Measurements from ENCODE around the gene ILK.

DNA sequence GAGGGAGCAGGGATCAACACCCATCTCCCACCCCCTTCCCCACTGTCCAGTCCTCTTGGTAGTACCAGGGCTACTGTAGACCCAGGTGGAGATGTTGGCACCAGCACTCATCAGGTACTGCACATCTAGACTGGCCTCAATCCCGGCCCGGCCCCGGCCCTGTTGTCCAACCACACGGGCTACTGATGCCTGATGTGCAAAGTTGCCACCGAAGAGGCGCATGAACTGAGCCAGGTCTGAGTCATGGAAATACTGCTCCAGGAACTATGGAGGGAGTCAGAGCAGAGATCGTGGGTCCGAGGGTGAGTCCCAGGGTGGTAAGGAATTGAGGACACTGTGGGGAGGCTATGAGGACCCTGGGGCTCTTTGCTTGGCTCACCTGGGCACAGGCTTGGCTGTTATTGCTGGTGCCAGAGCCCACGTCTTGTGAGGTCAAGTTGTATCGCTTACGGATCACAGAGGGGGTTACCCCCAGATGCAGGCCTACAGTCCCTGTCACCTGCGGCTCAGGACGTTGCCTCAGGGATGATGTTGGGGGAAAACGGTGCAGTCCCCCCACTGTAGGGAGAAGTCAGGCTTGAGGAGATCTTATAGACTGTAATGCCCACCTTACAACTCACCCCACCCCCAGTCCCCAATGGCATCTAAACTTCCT is 13.1 kb downstream of the ILK start:
- TF ChIP-seq, protein P1, sequence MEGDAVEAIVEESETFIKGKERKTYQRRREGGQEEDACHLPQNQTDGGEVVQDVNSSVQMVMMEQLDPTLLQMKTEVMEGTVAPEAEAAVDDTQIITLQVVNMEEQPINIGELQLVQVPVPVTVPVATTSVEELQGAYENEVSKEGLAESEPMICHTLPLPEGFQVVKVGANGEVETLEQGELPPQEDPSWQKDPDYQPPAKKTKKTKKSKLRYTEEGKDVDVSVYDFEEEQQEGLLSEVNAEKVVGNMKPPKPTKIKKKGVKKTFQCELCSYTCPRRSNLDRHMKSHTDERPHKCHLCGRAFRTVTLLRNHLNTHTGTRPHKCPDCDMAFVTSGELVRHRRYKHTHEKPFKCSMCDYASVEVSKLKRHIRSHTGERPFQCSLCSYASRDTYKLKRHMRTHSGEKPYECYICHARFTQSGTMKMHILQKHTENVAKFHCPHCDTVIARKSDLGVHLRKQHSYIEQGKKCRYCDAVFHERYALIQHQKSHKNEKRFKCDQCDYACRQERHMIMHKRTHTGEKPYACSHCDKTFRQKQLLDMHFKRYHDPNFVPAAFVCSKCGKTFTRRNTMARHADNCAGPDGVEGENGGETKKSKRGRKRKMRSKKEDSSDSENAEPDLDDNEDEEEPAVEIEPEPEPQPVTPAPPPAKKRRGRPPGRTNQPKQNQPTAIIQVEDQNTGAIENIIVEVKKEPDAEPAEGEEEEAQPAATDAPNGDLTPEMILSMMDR (IDR thresholded peaks at IDR 0.05; ENCODE audit: insufficient read depth, low read length): no peak
- TF ChIP-seq GABPA (IDR thresholded peaks at IDR 0.05; ENCODE audit: low read depth) (no peak), POLR2AphosphoS5 (IDR thresholded peaks at IDR 0.05; ENCODE audit: low read depth) (no peak)
- TF ChIP-seq, protein P2, sequence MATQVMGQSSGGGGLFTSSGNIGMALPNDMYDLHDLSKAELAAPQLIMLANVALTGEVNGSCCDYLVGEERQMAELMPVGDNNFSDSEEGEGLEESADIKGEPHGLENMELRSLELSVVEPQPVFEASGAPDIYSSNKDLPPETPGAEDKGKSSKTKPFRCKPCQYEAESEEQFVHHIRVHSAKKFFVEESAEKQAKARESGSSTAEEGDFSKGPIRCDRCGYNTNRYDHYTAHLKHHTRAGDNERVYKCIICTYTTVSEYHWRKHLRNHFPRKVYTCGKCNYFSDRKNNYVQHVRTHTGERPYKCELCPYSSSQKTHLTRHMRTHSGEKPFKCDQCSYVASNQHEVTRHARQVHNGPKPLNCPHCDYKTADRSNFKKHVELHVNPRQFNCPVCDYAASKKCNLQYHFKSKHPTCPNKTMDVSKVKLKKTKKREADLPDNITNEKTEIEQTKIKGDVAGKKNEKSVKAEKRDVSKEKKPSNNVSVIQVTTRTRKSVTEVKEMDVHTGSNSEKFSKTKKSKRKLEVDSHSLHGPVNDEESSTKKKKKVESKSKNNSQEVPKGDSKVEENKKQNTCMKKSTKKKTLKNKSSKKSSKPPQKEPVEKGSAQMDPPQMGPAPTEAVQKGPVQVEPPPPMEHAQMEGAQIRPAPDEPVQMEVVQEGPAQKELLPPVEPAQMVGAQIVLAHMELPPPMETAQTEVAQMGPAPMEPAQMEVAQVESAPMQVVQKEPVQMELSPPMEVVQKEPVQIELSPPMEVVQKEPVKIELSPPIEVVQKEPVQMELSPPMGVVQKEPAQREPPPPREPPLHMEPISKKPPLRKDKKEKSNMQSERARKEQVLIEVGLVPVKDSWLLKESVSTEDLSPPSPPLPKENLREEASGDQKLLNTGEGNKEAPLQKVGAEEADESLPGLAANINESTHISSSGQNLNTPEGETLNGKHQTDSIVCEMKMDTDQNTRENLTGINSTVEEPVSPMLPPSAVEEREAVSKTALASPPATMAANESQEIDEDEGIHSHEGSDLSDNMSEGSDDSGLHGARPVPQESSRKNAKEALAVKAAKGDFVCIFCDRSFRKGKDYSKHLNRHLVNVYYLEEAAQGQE (IDR thresholded peaks at IDR 0.05; ENCODE audit: insufficient replicate concordance, low read depth): no peak

All from HL-60 (cell line).